GM19193 (cell line): ENCODE data around the gene ACOT7.

Experiments used
- POLR2A ChIP-seq: IDR thresholded peaks from 4 replicates; pipeline ENCODE4 v1.6.1; 2011; ENCODE audit not compliant: insufficient read depth, insufficient read length; ENCODE audit errors: extremely low read depth

ACOT7 gene, protein sequence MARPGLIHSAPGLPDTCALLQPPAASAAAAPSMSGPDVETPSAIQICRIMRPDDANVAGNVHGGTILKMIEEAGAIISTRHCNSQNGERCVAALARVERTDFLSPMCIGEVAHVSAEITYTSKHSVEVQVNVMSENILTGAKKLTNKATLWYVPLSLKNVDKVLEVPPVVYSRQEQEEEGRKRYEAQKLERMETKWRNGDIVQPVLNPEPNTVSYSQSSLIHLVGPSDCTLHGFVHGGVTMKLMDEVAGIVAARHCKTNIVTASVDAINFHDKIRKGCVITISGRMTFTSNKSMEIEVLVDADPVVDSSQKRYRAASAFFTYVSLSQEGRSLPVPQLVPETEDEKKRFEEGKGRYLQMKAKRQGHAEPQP

GRCh38 chr1:6393400-6394187 is at the start of gene ACOT7:
ACOT7 (minus strand) TSS chr1:6393767; CDS start chr1:6393399, 368 bp downstream.
- TF ChIP-seq POLR2A: peak; percentile 49

DNA sequence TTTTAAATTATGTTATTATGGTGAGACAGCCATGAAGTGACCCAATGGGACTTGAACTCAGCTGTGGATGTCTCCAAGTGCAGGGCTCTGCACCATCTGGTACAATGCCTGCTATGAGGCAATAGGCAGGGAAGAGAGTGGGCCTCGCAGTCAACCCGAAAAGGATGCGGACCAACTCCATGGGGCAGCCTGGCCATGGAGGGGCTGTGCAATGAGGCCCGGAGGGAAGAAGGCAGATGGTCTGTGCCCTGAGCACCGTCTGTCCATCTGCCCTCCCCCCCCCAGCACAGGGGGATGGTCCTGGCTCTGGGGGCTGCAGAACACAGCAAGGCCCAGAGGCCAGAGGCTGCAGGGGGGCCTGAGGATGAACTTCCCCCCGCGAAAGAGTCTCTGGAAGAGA is 48.0 kb upstream of the ACOT7 start:
- no peak for TF ChIP-seq POLR2A

GRCh38 chr1:6440198-6441126 is 46.9 kb upstream of the ACOT7 start:
- no peak for TF ChIP-seq POLR2A

- no peak for TF ChIP-seq POLR2A
Measured at GRCh38 chr1:6438047-6438525, 44.5 kb upstream of the ACOT7 start.

DNA sequence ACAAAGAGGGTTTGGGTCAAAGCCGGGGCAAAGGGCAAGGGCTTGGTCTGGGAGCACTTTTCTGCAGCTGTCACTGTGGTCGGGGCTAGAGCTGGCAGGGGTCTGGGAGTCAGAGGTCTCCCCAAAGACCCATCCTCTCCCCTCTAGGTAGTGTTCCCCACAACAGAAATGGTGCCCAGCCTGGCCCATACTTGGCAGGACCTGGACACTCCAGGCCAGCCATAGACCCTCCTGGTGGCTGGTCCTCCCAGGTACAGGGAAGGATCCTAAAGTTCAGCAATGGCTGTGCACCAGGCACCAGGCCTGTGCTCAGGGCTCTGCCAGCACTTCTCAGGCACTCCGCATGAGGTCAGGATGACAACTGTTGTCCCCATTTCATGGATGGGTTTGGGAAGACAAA is 42.0 kb upstream of the ACOT7 start:
- TF ChIP-seq POLR2A: no peak

DNA sequence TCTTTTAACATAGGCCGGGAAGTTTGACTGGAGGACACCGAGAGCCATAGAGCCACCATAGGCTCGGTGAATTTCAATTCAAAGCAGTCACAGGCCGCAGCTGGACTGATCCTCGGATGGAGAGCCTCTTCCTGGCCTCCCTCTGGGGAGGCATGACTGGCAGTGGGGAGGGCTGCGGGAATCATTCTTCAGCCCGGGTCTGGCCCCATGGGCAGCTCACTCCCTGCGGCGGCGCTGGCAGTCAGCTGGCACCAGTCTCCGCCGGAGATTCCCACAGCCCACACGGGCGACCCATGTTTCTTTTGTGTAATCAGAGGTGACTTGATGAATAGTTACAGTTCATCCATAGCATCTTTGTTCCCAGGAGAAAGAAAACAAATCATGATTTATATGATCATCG is 41.6 kb upstream of the ACOT7 start:
- TF ChIP-seq POLR2A: no peak

GRCh38 chr1:6434186-6434585 is 40.6 kb upstream of the ACOT7 start:
- no peak for TF ChIP-seq POLR2A

GRCh38 chr1:6427441-6428390 is 34.1 kb upstream of the ACOT7 start:
- no peak for TF ChIP-seq POLR2A

- TF ChIP-seq POLR2A: no peak
Measured at GRCh38 chr1:6426972-6427350, 33.4 kb upstream of the ACOT7 start.

DNA sequence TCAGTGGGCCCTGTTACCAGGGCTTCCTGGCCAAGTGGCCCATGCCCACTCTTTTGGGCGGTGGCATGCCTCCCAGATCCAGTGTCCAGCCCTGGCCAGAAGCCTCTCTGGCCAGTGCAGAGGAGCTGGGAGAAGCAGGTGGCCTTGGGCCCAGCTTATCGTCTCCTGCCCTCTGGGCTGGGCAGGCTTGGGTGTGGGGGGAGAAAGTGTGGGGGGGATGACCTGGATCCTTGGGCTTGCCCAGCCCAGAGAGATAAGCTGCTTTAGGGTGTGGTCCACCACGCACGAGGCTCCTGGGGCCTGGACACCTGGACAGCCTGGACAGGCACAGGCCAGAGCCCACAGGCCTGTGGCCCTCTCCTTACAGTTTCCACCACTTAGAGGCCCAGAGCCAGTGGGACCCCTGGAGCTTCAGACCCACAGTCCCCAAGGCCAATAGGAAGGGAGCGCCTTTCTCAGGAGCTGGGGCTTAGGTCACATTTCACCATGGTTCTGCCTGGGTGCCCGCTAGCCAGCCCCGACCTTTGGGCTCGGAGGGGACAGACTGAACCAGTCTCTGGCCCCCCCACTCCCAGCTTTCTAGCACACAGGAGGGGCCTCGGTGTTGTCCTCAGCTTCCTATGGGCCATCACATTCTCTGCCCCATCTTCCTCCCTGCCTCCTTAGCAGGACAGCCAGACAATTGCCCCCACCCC is 32.9 kb upstream of the ACOT7 start:
- TF ChIP-seq POLR2A: no peak

DNA sequence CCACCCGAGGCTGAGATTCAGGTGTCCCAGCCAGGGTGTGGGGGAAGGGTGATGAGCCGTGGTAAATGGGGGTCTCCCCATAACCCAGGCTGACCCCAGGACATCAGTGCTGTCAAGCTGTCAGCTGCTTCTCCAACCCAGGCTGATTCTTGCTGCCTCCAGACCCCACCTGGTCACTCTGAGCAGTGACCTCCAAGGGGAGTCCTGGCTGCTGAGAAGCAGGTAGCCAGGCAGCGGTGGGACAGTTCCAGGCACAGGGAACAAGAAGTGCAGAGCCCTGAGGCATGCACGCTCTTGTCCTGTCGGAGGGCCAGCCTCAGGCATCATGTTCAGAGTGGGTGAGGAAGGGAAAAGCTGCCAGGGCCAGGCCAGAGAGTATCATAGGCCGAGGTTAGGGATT is 32.1 kb upstream of the ACOT7 start:
- TF ChIP-seq POLR2A: no peak

DNA sequence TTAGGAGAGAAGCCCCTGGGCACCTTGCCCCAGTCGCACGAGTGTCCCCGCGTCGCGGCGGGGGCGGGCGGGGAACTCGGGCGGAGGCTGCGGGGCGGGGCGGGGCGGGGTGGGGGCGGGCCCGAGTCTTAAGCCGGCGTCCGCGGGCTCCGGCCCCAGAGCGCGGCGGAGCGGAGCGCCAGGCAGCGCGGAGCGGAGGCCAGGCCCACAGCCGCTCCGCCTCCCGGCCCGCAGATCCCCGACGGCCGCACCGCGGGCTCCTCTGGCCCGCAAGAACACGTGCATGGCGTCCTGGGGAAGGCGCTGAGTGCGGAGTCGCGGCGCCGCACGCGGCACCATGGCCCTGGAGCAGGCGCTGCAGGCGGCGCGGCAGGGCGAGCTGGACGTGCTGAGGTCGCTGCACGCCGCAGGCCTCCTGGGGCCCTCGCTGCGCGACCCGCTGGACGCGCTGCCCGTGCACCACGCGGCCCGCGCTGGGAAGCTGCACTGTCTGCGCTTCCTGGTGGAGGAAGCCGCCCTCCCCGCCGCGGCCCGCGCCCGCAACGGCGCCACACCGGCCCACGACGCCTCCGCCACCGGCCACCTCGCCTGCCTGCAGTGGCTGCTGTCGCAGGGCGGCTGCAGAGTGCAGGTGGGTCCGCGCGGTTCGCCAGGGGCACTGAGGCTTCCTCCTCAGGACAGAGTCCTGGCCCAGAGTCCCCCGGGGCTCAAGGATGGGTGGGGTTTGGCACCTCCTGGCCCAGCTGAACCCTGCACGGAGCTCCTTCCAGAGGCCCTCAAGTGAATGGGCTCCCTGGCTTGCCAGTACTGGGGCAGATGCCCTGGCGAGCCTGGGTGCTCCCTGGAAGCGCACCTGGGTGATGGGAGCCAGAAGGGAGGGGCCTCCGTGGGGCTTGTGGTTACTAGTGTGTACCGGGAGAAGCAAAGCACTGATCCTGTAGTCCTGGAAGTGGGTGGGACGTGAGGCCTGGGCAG is 31.3 kb upstream of the ACOT7 start, which contains the start of gene ESPN:
TSS of gene ESPN (plus strand) at position 158 of the 975 bp plus-strand sequence. CDS start at position 338, 180 bp downstream.
- no peak for TF ChIP-seq POLR2A
